Measurements from ENCODE around the gene CLEC10A. TPM values are rescaled to one million over a fixed set of nuclear protein-coding genes. Genes with fewer than 3 reads are reported as not detected.
"Not testable (repeated sequence)": the region's sequence is repeated elsewhere in the genome, so short reads cannot be mapped to it uniquely, and the experiment has no call there.

The CLEC10A gene
- polyA plus RNA-seq, 3 donors = 0.89 to 2.2 (median 0.92) TPM

DNA sequence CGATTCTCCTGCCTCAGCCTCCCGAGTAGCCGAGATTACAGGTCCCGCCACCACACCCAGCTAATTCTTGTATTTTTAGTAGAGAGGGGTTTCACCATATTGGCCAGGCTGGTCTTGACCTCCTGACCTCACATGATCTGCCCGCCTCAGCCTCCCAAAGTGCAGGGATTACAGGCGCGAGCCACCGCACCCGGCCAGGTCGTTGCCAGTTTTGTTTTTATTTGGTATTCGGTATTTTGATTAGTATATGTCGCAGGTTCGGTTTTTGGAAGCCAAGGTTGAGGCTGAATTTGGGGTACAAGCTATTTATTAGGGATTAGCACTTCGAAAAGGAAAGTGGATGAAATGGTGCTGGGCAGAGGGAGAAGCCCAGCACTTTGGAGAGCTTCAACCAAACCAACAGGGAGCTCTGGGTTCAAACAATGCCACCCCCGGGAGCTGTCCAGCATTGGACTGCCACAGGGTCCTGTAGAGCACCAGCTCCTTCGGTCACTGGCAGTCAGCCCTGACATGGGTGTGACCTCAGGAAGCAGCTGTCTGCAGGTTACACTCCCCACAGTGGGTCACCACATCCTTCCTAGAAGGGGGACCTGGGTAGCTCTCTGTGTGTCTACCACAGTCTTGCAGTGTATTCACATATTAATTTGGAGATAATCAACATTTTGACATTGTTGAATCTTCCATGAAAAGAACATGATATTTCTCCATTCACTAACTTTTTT, 1.5 kb upstream of the CLEC10A start:
- DNase-seq (ENCODE audit: extremely low read depth in 1 of 11, low read depth in 9 of 11, low spot score in 4 of 11) = no peak

GRCh38 chr17:7080456-7081041, 498 bp upstream of the CLEC10A start:
- DNase-seq (ENCODE audit: extremely low read depth in 1 of 11, low read depth in 9 of 11, low spot score in 4 of 11) = no peak

- DNase-seq (ENCODE audit: extremely low read depth in 1 of 11, low read depth in 9 of 11, low spot score in 4 of 11) = no peak
Measured at GRCh38 chr17:7078711-7079110, 1.3 kb downstream of the CLEC10A start.

- DNase-seq (ENCODE audit: extremely low read depth in 1 of 11, low read depth in 9 of 11, low spot score in 4 of 11) = no peak
Measured at GRCh38 chr17:7077911-7078546, 2.0 kb downstream of the CLEC10A start.

GRCh38 chr17:7074931-7075330, 5.1 kb downstream of the CLEC10A start:
- DNase-seq (ENCODE audit: extremely low read depth in 1 of 11, low read depth in 9 of 11, low spot score in 4 of 11) = no peak

- no peak for DNase-seq (ENCODE audit: extremely low read depth in 1 of 11, low read depth in 9 of 11, low spot score in 4 of 11)
Measured at GRCh38 chr17:7072406-7072805, 7.6 kb downstream of the CLEC10A start.

DNA sequence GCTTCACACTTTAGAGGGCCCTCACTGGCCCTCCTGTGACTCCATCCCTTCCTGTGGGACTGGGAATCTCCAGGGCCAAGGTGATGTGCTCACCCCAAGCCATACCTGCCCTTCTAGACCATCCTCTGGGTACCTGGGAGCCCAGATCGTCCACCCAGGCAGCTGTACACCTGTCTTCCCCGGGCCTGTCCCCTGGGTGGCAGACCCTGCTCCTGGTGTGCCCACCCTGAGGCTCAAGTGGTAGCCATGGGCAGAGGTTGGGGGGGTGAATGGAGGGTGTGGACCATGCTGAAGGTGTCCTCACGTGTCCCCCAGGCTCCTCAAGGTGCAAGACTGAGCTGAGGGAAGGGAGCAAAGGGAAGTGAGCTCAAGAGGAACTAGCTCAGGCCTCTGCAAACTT, 9.3 kb downstream of the CLEC10A start:
- DNase-seq (ENCODE audit: extremely low read depth in 1 of 11, low read depth in 9 of 11, low spot score in 4 of 11) = no peak

- DNase-seq (ENCODE audit: extremely low read depth in 1 of 11, low read depth in 9 of 11, low spot score in 4 of 11) = no peak
Measured at GRCh38 chr17:7068268-7068667, 11.8 kb downstream of the CLEC10A start.

DNA sequence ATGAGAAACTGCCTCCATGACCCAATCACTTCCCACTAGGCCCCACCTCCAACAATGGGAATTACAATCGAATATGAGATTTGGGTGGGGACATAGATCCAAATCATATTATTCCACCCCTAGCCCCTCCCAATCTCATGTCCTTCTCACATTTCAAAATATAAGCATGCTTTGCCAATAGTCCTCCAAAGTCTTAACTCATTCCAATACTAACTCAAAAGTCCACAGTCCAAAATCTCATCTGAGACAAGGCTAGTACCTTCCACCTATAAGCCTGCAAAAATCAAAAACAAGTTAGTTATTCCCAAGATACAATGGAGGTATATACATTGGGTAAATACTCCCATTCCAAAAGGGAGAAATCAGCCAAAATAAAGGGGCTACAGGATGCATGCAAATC, 12.9 kb downstream of the CLEC10A start:
- no peak for DNase-seq (ENCODE audit: extremely low read depth in 1 of 11, low read depth in 9 of 11, low spot score in 4 of 11)

DNA sequence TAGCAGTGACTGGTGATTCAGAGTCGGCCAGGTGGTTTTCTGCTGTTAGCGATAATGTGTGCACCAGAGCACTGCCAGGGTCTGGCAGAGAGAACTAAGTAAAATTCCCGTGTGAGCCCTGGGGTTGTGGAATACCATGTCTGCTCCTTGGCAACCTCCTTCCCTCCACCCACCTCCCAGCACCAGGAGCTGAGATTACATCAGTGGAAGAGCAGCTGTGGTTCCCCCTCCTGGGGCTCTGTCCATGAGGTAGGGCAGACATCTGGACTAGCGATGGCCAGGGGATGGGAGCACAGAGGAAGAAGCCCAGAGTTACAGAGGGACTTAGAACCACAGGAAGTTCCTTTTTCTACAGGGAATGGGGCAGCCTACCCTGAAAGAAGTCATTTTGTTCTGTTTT, 15.8 kb downstream of the CLEC10A start:
- DNase-seq (ENCODE audit: extremely low read depth in 1 of 11, low read depth in 9 of 11, low spot score in 4 of 11) = no peak

- no peak for DNase-seq (ENCODE audit: extremely low read depth in 1 of 11, low read depth in 9 of 11, low spot score in 4 of 11)
Measured at GRCh38 chr17:7063518-7064094, 16.4 kb downstream of the CLEC10A start.

- no peak for DNase-seq (ENCODE audit: extremely low read depth in 1 of 11, low read depth in 9 of 11, low spot score in 4 of 11)
Measured at GRCh38 chr17:7060165-7060891, 19.7 kb downstream of the CLEC10A start.

GRCh38 chr17:7058831-7059447, 21.1 kb downstream of the CLEC10A start:
- DNase-seq (ENCODE audit: extremely low read depth in 1 of 11, low read depth in 9 of 11, low spot score in 4 of 11) = no peak

DNA sequence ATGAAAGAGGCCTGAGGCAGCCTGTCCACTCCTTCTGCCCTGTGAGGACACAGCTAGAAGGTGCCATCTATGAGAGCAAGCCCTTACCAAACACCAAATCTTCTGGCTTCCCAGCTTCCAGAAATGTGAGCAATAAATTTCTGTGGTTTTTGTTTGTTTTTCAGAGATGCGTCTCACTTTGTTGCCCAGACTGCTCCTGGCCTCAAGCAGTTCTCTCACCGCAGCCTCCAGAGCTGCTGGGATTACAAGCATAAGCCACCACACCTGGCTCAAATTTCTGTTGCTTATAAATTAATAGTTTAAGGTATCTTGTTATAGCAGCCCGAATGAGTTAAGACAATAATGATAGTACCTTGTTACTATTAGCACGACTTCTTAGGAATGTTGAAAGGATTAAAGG, 23.7 kb downstream of the CLEC10A start:
- no peak for DNase-seq (ENCODE audit: extremely low read depth in 1 of 11, low read depth in 9 of 11, low spot score in 4 of 11)

- not testable (repeated sequence) for DNase-seq (ENCODE audit: extremely low read depth in 1 of 11, low read depth in 9 of 11, low spot score in 4 of 11)
Measured at GRCh38 chr17:7050583-7050982, 29.5 kb downstream of the CLEC10A start.

DNA sequence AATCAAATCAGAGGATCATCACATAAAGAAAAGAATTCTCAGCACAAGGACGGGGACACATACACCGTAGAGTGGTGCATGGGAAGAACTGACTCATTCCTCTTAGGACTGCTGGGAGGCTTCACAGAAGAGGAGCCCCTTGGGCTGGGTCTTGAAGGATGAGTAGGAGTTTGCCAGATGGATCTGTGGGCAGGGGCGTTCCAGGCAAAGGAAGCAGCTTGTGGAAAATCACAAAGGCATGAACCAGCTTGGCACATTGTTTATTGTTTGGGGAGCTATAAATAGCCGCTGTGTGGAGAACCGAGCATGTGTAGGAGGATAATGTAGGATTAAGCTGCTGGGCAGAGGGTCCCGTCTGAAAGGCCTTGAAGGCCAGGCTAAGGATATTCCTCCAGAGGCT, 31.1 kb downstream of the CLEC10A start:
- DNase-seq (ENCODE audit: extremely low read depth in 1 of 11, low read depth in 9 of 11, low spot score in 4 of 11) = no peak

GRCh38 chr17:7047566-7047965, 32.5 kb downstream of the CLEC10A start:
- no peak for DNase-seq (ENCODE audit: extremely low read depth in 1 of 11, low read depth in 9 of 11, low spot score in 4 of 11)

- not testable (repeated sequence) for DNase-seq (ENCODE audit: extremely low read depth in 1 of 11, low read depth in 9 of 11, low spot score in 4 of 11)
Measured at GRCh38 chr17:7046725-7047397, 33.2 kb downstream of the CLEC10A start.
